HG03039 (cell line): ENCODE measurements around the gene CACUL1.
"Not testable (repeated sequence)": the region's sequence is repeated elsewhere in the genome, so short reads cannot be mapped to it uniquely, and the experiment has no call there.

Source experiments
- ATAC-seq: cut with Tn5 transposase; IDR thresholded peaks from one replicate; pipeline ENCODE4 v1.9.1; 2021; ENCODE audit warnings: mild to moderate bottlenecking, moderate library complexity; ENCODE audit not compliant: unreplicated experiment

The CACUL1 gene

DNA sequence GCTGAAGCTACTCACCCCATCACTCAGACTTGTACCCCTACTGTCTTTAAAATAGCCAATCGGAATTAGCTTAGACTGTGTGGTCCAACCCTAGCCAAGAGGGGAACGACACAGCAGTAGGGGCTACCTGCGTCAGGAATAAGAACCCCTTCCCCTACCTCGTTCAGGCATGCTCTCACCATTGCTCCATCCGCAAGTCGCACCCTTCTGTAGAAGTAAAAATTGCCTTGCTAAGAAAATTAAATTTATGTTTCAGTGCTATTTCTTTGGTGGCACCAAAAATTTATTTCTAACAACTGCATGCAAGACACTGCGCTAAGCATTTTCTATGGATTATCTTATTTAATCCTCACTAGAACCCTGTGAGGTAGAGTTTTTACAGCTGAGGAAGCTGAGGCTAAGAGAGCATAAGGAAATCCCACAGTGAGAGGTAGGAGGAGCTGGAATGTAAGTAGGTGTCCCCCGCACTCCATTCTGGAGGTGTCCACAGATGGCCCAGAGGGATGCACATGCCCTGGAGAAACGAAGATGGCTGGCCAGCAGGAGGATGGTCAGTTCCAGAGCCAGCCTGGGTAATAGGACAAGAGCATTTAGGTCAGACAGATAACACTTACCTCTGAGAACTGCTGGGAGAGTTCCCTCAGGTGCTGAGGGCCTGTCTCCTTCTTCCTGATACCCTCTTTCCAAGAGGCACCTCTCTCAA lies 15.3 kb upstream of the CACUL1 start:
- no peak for ATAC-seq

DNA sequence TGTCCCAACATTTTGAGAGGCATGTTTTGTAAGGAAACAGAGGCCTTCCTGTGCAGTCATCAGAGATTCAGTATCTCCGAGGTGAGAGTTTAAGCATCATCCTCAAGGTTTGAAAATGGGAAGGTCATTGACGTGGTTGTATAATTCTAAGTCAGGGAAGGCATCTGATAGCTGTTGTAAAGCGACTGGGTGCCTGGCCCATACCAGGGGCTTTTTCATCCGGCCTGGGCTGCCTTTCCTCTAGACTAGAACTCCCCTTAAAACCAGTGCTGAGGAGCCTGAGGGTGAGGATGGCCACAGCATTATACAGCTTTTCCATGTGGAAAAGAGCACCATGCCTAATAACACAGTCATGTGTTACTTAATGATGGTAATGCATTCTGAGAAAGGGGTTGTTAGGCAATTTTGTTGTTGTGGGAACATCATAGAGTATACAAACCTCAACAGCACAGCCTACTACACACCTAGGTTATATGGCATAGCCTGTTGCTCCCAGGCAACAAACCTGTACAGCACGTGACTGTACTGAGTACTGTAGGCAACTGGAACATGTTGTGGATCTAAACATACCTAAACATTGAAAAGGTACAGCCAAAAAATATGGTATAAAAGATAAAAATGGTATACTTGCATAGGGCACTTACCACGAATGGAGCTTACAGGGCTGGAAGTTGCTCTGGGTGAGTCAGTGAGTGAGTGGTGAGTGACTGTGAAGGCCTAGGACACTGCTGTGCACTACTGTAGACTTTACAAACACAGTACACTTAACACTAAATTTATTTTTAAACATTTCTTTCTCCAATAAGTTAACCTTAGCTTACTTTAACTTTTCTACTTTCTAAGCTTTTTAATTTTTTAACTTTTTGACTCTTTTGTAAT lies 13.5 kb upstream of the CACUL1 start:
- ATAC-seq = no peak

DNA sequence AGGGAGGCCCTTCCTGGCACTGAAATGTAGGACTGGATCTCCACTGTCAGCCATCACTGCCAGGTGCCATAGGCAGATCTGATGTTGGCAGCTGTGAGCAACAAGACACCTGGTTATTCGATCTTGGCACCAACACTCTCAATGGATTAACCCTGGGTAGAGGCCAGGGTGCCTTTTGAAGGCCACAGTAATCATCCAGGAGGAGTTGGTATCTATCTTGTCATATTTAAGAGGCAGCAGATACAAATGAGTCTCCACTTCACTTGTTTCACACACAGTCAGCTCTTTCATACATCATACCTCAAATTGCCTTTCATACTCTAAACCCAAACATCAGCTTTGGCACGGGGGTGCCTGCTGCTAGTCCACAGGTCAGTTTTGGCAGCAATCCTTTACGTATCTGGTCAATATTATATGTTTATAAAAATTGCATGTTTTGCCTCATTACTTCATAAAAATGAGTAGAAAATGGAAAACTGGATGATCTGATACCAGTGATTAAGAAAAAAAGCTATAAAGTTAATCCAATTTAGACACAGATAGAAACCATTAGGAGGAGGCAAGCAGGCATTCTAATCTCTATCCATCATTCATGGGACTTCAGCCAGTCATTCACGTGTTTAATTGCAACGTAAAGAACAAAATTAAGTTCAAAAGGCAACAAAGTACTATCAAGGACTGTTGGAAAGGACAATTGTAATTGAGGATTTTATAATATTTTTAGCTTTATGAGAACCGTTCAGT lies 12.7 kb upstream of the CACUL1 start:
- ATAC-seq = no peak

DNA sequence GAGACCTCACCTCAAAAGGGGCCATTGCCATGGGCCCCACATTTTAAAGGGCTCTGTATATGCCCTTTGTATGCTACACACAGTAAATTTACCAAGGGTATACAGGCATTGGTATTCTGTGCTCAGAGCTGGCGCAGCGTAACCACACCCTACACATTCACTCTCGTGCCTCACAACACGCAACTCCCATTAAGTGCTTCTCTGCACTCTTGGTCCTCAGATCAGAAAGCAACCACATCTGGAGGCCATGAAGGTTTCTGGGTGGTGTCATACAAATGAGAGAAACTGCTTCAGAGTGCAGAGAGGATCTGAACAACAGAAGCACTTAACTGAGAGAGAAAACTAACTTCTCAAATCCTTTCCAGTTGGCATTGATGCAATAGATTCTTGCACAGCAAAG lies 9.4 kb upstream of the CACUL1 start:
- no peak for ATAC-seq

DNA sequence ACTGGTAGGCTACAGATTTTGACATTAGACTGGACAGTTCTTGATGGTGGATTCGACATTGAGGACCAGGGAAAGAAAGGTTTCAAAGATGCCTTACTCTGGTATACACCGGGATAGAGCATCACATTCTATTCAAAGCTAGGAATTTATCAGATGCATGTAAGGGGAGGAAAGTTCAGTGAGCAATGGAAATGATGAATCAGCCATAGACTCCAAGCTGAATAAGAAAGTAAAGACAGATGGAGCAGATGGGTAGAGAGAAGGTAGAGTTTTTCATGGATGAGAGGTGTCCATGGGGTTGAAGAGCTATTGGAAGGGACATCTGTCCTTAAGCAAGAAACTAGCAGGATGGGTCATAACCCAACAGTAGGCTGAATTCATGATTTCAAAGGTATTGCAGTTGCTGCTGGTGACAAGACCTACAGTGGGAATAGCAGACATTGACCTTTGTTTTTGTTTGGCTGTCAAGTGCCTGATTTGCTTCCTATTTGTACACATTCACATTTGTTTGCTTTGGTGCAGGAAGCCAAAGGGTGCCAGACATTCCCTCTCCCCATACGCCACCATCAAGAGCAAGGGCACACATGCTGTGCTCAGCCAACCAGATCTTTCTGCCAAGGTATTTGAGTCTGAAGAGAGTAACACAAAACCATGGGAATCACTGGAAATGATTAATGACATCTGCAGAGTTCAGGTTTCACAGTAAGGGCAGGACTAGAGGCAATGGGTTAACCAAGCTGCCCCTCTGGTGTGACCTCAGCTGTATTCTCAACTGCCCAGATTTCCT lies 8.6 kb upstream of the CACUL1 start:
- no peak for ATAC-seq

DNA sequence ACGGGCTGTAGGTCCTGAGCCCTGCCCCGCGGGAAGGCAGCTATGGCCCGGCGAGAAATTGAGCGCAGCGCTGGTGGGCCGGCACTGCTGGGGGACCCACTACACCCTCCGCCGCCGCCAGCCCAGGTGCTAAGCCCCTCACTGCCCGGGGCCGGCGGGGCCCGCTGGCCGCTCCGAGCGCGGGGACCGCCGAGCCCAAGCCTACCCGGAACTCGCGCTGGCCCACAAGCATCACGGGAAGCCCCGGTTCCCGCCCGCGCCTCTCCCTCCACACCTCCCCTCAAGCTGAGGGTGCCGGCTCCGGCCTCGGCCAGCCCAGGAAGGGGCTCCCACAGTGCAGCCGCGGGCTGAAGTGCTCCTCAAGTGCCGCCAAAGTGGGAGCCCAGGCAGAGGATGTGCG lies 5.5 kb upstream of the CACUL1 start:
- ATAC-seq = no peak

DNA sequence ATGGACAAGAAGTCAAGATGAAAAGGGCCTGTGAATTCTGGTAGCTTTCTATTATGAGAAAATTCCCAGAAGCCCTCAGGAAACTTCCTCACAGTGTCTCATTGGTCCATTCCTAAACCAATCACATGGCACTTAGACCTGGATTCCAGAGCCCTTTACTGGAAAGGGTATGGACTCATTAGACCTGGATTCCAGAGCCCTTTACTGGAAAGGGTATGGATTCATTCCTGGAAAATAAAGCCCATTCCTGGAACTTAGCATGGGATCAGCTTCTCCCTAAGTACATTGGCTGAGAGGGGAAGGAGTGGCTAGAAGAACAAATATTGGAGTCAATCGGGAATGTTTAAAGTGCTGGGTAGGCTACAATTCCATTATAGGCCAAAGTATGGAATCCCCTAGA lies 3.7 kb upstream of the CACUL1 start:
- ATAC-seq = no peak

DNA sequence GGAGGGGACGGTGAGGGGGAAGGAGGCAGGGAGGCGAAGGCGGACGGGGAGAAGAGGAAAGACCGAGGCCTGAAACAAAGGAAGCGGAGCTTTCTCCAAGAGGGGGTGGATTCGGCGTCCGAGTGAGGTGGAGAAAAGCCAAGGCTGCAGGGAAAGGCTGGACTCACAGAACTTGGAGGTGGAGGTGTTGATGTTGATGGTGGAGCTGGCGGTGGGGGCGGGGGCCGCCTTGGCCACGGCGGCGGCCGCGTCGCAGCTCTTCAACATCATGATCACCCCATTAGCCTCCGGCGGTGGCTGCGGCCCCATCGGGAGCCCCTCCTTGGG lies 578 bp downstream of the CACUL1 start:
- ATAC-seq = no peak

DNA sequence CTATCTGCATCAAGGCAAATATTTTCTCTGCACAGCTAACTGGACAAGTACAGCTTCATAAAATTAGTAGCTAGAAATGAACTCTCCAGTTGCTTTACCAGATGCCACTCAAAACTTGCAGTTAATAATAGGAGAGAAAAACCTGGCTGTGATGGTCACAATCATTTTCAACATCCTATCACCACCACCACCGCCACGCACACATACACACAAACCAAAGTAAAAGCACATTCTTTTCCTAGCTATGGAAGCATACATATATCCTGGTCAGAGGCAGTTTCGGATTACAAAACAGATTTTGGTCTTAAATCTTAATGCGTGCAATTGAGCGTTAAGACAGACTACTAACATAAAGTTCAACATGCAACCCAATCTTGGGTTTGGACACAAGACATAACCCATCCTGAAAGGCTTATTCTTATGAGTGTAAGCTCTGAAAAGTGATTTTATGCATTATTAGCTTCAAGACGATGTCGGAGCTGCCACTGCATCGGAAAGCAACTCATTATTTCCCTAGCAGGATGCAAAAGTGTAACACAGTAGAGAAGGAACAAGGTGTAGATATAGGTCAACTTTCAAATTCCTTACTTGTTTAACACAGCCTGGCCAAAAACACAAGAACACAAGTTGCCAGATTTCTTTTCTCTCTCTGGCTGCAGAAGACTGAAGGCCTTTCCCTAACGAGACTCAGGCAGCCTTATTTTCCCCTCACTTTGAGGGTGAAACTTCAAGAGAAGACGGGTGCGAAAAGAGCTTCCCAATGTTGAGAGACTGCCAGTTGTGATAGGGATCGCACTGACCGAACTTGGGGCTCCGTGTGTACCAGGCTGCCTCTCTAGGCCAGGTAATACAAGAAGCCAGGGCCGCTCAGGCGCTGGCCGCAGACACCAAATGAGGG lies 1.2 kb downstream of the CACUL1 start:
- ATAC-seq = no peak

DNA sequence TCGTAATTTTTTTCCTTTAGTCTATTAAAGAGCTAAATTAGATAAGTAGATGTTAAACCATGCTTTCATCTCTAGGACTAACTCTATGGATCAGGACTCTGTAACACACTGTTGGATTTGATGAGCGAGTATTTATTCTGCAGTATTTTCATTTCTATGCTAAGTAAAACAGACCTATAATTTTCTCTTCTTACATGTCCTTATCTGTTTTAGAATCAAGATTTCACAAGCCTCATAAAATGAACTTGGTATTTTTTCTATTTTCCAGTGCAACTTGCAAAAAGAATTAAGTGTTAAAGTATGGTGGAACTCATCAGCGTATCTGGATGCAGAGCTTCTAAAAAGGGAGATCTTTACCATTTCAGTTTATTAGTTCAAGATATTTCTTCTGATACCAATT lies 2.4 kb downstream of the CACUL1 start:
- ATAC-seq = no peak

DNA sequence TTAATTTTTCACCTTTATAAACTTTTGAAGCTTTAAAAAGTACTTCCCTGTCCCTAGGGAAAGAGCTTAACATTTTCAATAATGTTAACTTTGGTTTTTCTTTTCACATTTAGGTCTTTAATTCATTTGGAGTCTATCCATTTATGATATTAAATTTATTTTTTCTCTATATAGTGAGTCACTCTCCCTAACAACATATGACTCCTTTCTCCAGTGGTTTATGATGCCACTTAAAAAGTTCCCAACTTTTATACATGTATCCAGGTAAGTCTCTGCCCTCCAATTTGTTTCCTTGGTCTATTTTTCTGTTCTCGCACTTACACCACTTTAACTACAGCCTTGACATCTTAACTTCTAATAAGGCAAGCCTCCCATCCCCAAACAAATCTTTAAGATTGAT lies 3.5 kb downstream of the CACUL1 start:
- ATAC-seq = no peak

DNA sequence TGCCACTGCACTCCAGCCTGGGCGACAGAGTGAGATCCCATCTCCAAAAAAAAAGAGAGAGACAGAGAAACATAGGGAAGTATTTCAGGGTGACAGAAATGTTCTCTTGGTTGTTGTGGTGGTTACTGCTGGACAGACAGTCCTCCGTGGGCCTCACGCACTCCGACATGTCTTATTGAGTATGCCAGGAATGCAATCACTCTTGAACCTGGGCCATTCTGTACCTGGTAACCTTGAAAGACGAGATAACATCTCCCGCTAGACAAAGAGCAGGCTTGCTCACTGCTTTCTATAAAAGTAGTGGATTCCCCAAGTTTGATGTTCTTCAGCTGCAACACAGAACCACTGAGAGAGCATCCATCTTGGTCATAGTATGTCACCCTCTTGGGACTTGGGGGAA lies 6.7 kb downstream of the CACUL1 start:
- ATAC-seq = no peak

DNA sequence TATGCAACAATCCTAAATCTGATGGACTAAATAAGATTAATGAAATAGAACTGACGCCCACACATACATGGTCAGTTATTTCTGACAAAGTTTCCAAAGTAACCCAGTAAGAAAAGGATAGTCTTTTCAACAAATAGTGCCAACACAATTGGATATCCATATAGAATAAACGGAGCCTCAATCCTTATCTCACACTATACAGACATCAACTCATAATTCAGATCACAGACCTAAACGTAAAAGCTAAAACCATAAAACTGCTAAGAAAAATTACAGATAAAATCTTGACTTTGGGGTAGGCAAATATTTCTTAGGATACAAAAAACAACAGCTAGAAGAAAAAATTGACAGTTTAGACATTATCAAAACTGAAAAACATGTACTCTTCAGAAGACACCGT lies 8.5 kb downstream of the CACUL1 start:
- no peak for ATAC-seq

DNA sequence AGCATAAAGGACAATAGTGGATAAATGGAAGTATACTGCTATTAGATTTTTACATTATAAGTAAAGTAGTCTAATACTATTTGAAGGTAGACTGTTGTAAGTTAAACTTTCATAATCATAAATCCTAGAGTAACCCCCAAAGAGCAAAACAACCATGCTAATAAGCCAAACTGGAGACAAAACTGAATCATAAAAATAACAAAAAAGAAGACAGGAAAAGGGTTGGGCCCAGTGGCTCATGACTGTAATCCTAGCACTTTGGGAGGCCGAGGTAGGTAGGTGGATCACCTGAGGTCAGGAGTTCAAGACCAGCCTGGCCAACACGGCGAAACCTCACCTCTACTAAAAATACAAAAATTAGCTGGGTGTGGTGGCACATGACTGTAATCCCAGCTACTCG lies 9.7 kb downstream of the CACUL1 start:
- ATAC-seq = no peak

DNA sequence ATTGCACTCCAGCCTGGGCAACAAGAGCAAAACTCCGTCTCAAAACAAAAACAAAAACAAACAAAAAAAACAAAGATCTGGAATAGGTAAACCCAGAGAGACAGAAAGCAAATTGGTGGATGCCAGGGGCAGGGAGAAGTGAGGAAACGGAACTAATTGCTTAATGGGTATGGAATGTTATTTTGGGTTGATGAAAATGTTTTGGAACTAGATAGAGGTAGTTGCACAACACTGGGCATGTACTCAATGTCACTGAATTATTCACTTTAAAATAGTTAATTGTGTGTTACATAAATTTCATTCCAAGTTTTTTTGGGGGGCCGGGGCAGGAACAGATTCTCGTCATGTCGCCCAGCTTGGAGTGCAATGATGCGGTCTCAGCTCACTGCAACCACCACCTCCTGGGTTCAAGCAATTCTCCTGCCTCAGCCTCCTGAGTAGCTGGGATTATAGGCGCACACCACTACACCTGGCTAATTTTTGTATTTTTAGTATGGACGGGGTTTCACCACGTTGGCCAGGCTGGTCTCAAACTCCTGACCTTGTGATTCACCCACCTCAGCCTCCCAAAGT lies 10.3 kb downstream of the CACUL1 start:
- not testable (repeated sequence) for ATAC-seq

DNA sequence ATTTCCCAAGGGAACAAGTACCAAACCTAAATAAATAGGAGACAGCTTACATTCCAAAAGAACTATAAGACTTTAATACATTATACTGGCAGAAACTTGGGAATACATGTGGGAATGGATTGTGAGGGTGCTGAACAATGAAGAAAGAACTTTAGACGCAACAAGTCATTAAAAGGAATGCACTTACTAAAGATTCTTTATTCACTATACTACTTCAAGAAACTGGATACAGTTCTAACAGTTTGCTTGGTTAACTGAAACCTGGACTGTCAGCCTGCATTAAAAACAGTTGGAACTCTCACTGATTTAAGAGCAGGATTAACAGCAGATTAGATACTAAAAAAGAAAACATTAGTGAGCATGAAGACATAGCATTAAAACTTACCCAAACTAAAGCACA lies 12.0 kb downstream of the CACUL1 start:
- ATAC-seq = no peak

DNA sequence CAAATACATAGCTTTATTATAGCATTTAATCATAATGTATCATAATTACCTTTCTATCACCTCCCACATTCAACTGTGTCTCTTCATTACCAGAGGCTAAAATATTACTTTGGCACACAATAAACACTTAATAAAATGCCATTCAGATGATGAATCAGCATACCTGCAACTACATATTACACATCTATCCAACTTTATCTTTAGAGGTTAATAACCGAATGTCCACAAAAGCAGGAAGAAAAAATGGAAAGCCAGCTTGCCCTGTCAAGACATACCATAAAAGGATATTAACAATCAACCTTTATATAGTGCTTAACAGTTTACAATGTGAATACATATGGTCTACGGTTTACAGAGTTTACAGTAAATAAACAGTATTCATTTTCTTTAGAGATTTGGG lies 12.7 kb downstream of the CACUL1 start:
- ATAC-seq = no peak

DNA sequence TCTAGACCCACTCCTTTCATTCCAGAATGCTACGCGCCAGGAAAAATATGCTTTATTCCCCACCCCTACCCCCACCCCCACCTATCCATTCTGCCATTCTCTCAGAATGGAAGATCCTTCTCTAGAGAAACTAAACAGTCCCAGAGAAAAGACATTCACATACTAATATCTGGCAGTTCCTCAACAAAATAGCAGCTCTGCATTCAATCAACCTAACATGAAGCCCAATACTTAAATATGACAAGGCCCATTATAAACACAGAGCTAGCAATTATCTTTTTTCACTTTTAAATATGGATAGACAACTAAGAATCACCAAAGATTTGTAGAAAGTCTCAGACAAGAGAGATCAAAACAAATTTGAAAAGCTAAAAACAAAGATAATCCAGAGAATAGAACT lies 16.4 kb downstream of the CACUL1 start:
- ATAC-seq = no peak

DNA sequence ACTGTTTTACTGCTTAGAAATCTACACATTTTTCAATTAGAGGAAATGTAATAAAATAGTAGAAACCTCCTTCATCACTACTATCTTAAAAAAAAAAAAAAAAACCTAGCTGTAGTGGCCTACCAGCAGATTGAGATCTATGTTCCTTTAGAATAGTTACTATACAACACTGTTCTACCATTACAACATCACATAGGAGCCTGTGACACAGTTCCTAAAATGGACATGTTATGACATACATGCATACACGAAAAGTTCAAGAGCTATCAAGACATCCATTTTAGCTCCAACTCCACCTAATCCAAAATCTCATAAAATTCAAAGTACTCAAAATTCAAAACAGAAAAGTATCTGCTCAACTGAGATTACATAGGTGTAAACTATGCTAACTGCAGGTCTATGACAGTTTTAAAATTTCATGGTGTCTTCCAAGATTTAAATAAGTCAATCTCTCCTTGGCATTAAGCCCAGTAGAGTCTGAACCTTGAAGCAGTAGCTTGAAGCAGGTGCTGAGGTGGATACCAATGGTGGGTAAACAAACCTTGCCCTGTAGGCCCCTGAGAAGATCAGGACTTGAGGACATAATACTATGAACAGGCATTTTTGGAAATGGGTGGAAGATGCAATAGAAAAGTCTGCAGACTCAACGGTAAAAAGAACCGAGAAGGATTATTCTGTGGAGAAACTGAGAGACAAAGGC lies 17.0 kb downstream of the CACUL1 start:
- no peak for ATAC-seq
